ENCODE data around the gene EPB41L5. TPM values are rescaled to one million over a fixed set of nuclear protein-coding genes. Genes with fewer than 3 reads are reported as not detected.
A peak's percentile ranks its signal among the peaks of the same experiment; 100 is the strongest.

Gene EPB41L5
- total and polyA plus RNA-seq, 12 donors = 2.6 to 25.8 (median 13.9) TPM

GRCh38 chr2:120206022-120206581, 193.2 kb downstream of the EPB41L5 start:
- Histone ChIP-seq H3K4me1 (replicated peaks in 1 of 2) (peaks cover 0 to 4% of the 10 kb centered on the region in 2 donors), H3K36me3 (replicated peaks in 1 of 2) (no peaks in the 10 kb centered on the region), H3K27ac (no peak overlapping the region), H3K27me3 (no peaks in the 10 kb centered on the region), H3K9me3 (replicated peaks in 1 of 3) (no peaks in the 10 kb centered on the region), H3K4me3 (no peak overlapping the region)
- TF ChIP-seq CTCF (IDR thresholded peaks at IDR 0.05) (peak in 4 of 6 experiments; percentile 23 to 45 (median 27)), POLR2A (IDR thresholded peaks at IDR 0.05) (no peak)
- intact Hi-C loops (cut with DNase I) = no loop called here
- DNase-seq = peak in 1 of 7 donors; percentile 23
- WGBS, 4 donors = 80 to 100% (median 85%) methylated on average over 2 to 8 of the region's 8 CpGs

- H3K4me1 ChIP-seq (replicated peaks in 1 of 2) = peaks cover 0 to 4% of the 10 kb centered on the region in 2 donors
- H3K27ac ChIP-seq = no peak overlapping the region
- DNase-seq = no peak
- H3K27me3 ChIP-seq = no peaks in the 10 kb centered on the region
- TF ChIP-seq CTCF (IDR thresholded peaks at IDR 0.05) = no peak
- no peak for TF ChIP-seq POLR2A (IDR thresholded peaks at IDR 0.05)
- no peak overlapping the region for H3K4me3 ChIP-seq
- WGBS, 4 donors = 94 to 97% (median 95%) methylated on average over 10 of the region's 10 CpGs
- intact Hi-C loops (cut with DNase I) = no loop called here
- H3K36me3 ChIP-seq (replicated peaks in 1 of 2) = no peaks in the 10 kb centered on the region
- H3K9me3 ChIP-seq (replicated peaks in 1 of 3) = no peaks in the 10 kb centered on the region
Observed at GRCh38 chr2:120208381-120209353, 195.8 kb downstream of the EPB41L5 start.

GRCh38 chr2:120209427-120210269, 196.8 kb downstream of the EPB41L5 start:
- H3K27ac ChIP-seq = no peak overlapping the region
- WGBS, 4 donors = 73 to 85% (median 80%) methylated on average over 8 to 12 of the region's 12 CpGs
- intact Hi-C loops (cut with DNase I) = no loop called here
- H3K4me1 ChIP-seq (replicated peaks in 1 of 2) = no peaks in the 10 kb centered on the region
- no peaks in the 10 kb centered on the region for H3K36me3 ChIP-seq (replicated peaks in 1 of 2)
- no peak for DNase-seq
- TF ChIP-seq POLR2A (IDR thresholded peaks at IDR 0.05) (no peak), CTCF (IDR thresholded peaks at IDR 0.05) (no peak)
- H3K27me3 ChIP-seq = no peaks in the 10 kb centered on the region
- H3K9me3 ChIP-seq (replicated peaks in 1 of 3) = no peaks in the 10 kb centered on the region
- no peak overlapping the region for H3K4me3 ChIP-seq

- no peaks in the 10 kb centered on the region for H3K4me1 ChIP-seq (replicated peaks in 1 of 2)
- intact Hi-C loops (cut with DNase I) = no loop called here
- 55 to 72% (median 67%) methylated on average over 9 to 10 of the region's 10 CpGs for WGBS, 4 donors
- no peak overlapping the region for H3K27ac ChIP-seq
- no peak overlapping the region for H3K4me3 ChIP-seq
- H3K27me3 ChIP-seq = no peaks in the 10 kb centered on the region
- H3K9me3 ChIP-seq (replicated peaks in 1 of 3) = no peaks in the 10 kb centered on the region
- H3K36me3 ChIP-seq (replicated peaks in 1 of 2) = no peaks in the 10 kb centered on the region
- DNase-seq = no peak
- no peak for TF ChIP-seq POLR2A (IDR thresholded peaks at IDR 0.05)
- TF ChIP-seq CTCF (IDR thresholded peaks at IDR 0.05) = no peak
Observed at GRCh38 chr2:120210270-120210693, 197.4 kb downstream of the EPB41L5 start.

All from adrenal gland (tissue), 12 donors.